PC-9 (cell line): Measurements from ENCODE around the gene MSH3.

Experiments used
- EZH2 ChIP-seq: fragments of 200-600 bp; sonication (generic); IDR thresholded peaks from 2 replicates; pipeline ENCODE4 v1.8.0; 2017; ENCODE audit warnings: antibody characterized with exemption, low read depth
- TF ChIP-seq, protein P1 (sequence below): fragments of 200-600 bp; sonication (generic); conservative IDR thresholded peaks from 2 replicates; pipeline ENCODE4 v1.6.1; 2017; ENCODE audit warnings: mixed run types, antibody characterized with exemption, mild to moderate bottlenecking, moderate library complexity

DNA sequence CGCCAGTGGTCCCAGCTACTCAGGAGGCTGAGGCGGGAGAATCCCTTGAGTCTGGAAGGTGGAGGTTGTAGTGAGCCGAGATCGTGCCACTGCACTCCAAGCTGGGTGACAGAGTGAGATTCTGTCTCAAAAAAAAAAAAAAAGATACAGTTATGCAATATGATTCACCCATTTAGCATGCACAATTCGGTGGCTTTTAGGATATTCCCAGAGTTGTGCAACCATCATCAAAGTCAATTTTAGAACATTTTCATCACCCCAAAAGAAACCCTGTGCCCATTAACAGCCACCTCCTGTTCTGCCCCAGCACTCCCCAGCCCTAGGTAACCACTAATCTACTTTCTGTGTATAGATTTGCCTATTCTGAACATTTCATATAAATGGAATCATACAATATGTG, 4.7 kb downstream of the MSH3 start:
- TF ChIP-seq, protein P1, sequence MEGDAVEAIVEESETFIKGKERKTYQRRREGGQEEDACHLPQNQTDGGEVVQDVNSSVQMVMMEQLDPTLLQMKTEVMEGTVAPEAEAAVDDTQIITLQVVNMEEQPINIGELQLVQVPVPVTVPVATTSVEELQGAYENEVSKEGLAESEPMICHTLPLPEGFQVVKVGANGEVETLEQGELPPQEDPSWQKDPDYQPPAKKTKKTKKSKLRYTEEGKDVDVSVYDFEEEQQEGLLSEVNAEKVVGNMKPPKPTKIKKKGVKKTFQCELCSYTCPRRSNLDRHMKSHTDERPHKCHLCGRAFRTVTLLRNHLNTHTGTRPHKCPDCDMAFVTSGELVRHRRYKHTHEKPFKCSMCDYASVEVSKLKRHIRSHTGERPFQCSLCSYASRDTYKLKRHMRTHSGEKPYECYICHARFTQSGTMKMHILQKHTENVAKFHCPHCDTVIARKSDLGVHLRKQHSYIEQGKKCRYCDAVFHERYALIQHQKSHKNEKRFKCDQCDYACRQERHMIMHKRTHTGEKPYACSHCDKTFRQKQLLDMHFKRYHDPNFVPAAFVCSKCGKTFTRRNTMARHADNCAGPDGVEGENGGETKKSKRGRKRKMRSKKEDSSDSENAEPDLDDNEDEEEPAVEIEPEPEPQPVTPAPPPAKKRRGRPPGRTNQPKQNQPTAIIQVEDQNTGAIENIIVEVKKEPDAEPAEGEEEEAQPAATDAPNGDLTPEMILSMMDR = no peak
- TF ChIP-seq EZH2 = no peak
